ENCODE results near the gene LSG1. TPM values are rescaled to one million over a fixed set of nuclear protein-coding genes. Genes with fewer than 3 reads are reported as not detected.

LSG1 gene
- total RNA-seq, 3 donors from 2014 or later (not counting 1 experiment from before 2014, with no cell fraction given), result 56.4 to 67.6 (median 64.9) TPM

DNA sequence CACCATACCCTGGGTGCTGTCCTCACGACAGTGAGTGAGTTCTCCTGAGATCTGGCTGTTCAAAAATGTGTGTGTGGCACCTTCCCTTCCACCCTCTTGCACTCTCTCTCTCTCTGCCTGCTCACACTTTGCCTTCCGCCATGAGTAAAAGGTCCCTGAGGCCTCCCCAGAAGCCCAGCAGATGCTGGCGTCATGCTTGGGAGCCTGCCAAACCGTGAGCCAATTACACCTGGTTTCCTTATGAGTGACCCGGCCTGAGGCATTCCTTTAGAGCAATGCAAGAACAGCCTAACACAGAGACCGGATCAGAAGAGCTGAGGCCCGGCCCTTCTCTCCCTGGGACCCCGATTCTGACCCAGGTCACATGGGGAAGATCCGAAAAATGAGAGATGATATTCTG lies 54.2 kb downstream of the LSG1 start:
- Histone ChIP-seq H3K9me3 (ENCODE audit: control insufficient read depth, insufficient read depth, low read length) (no peaks in the 10 kb centered on the region), H3K27me3 (ENCODE audit: control insufficient read depth, insufficient read depth, low read length) (no peaks in the 10 kb centered on the region), H3K36me3 (ENCODE audit: control insufficient read depth, insufficient read depth, low read length) (no peaks in the 10 kb centered on the region), H3K4me1 (ENCODE audit: control insufficient read depth, insufficient read depth, low read length) (no peaks in the 10 kb centered on the region), H3K27ac (ENCODE audit: low read length) (no peak overlapping the region), H3K4me3 (ENCODE audit: low read length) (no peak overlapping the region)
- intact Hi-C loops (cut with micrococcal nuclease), result no loop called here
- H3K4me1 Mint-ChIP-seq, result no peaks in the 10 kb centered on the region
- H3K27me3 Mint-ChIP-seq (ENCODE audit: low read depth in 2 of 2), result no peaks in the 10 kb centered on the region
- H3K9me3 Mint-ChIP-seq, result no peaks in the 10 kb centered on the region
- H3K27ac Mint-ChIP-seq, result no peak overlapping the region
- ATAC-seq, result no peak
- WGBS (ENCODE audit: insufficient coverage), result 91% methylated on average over 9 of the region's 9 CpGs
- TF ChIP-seq, protein P1, sequence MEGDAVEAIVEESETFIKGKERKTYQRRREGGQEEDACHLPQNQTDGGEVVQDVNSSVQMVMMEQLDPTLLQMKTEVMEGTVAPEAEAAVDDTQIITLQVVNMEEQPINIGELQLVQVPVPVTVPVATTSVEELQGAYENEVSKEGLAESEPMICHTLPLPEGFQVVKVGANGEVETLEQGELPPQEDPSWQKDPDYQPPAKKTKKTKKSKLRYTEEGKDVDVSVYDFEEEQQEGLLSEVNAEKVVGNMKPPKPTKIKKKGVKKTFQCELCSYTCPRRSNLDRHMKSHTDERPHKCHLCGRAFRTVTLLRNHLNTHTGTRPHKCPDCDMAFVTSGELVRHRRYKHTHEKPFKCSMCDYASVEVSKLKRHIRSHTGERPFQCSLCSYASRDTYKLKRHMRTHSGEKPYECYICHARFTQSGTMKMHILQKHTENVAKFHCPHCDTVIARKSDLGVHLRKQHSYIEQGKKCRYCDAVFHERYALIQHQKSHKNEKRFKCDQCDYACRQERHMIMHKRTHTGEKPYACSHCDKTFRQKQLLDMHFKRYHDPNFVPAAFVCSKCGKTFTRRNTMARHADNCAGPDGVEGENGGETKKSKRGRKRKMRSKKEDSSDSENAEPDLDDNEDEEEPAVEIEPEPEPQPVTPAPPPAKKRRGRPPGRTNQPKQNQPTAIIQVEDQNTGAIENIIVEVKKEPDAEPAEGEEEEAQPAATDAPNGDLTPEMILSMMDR (IDR thresholded peaks at IDR 0.05), result no peak
- DNase-seq, result no peak
- no peaks in the 10 kb centered on the region for H3K36me3 Mint-ChIP-seq
- no peak overlapping the region for H3K4me3 Mint-ChIP-seq

DNA sequence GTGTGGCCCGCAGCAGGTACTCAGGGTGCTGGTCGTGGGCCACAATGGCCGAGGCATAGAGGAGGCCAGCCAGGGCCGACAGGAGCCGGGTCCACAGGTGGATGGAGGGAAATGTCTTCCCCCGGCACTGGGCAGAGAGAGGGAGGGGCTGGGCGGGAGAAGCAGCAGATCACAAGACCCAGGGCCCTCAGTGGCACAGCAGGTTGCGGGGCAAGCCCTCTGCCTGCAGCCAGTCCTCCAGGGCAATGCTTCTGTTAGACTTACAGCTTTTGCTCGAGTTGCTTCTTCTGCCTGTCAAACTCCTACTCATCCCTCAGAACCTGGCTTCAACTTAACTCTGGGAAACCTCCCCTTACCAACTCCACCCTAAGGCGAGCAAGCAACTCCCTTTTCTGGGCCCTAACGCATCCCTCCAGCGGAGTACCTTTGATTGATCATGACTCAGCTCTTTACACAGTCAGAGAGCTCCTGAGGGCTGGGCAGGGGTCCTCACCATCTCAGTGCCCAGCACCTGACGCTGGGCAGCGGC lies 54.8 kb downstream of the LSG1 start:
- DNase-seq (no peak), ATAC-seq (no peak)
- H3K36me3 Mint-ChIP-seq, result no peaks in the 10 kb centered on the region
- 91% methylated on average over 14 of the region's 14 CpGs for WGBS (ENCODE audit: insufficient coverage)
- no peaks in the 10 kb centered on the region for H3K27me3 ChIP-seq (ENCODE audit: control insufficient read depth, insufficient read depth, low read length)
- H3K4me1 Mint-ChIP-seq, result no peaks in the 10 kb centered on the region
- no peak overlapping the region for H3K27ac Mint-ChIP-seq
- no peak overlapping the region for H3K27ac ChIP-seq (ENCODE audit: low read length)
- no peaks in the 10 kb centered on the region for H3K36me3 ChIP-seq (ENCODE audit: control insufficient read depth, insufficient read depth, low read length)
- H3K27me3 Mint-ChIP-seq (ENCODE audit: low read depth in 2 of 2), result no peaks in the 10 kb centered on the region
- TF ChIP-seq, protein P1 (IDR thresholded peaks at IDR 0.05), result no peak
- no peaks in the 10 kb centered on the region for H3K9me3 ChIP-seq (ENCODE audit: control insufficient read depth, insufficient read depth, low read length)
- H3K4me1 ChIP-seq (ENCODE audit: control insufficient read depth, insufficient read depth, low read length), result no peaks in the 10 kb centered on the region
- intact Hi-C loops (cut with micrococcal nuclease), result no loop called here
- no peaks in the 10 kb centered on the region for H3K9me3 Mint-ChIP-seq
- no peak overlapping the region for H3K4me3 ChIP-seq (ENCODE audit: low read length)
- no peak overlapping the region for H3K4me3 Mint-ChIP-seq

DNA sequence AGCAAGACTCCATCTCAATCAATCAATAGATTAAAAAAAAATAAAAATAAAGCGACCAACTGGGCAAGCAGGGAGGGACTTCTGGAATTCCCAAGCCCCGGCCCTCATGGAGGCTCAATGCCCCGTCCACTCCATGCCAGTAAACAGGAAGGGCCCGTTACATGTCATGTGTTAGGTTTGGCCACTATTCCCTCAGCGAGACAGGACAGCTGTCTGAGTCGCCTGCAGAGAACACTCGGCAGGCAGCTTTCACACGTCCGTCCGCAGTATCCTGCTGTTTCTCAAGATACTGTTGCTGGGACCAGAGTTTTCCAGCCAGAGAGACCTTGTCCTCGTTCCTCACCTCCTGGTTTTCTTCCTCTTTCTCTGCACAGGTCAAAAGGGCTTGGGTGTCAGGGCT lies 56.8 kb downstream of the LSG1 start:
- H3K27ac ChIP-seq (ENCODE audit: low read length), result no peak overlapping the region
- DNase-seq (no peak), ATAC-seq (no peak)
- WGBS (ENCODE audit: insufficient coverage), result 92% methylated on average over 11 of the region's 11 CpGs
- no peak overlapping the region for H3K27ac Mint-ChIP-seq
- no peaks in the 10 kb centered on the region for H3K27me3 ChIP-seq (ENCODE audit: control insufficient read depth, insufficient read depth, low read length)
- intact Hi-C loops (cut with micrococcal nuclease), result no loop called here
- no peaks in the 10 kb centered on the region for H3K9me3 ChIP-seq (ENCODE audit: control insufficient read depth, insufficient read depth, low read length)
- no peaks in the 10 kb centered on the region for H3K36me3 Mint-ChIP-seq
- no peaks in the 10 kb centered on the region for H3K4me1 Mint-ChIP-seq
- H3K36me3 ChIP-seq (ENCODE audit: control insufficient read depth, insufficient read depth, low read length), result no peaks in the 10 kb centered on the region
- H3K9me3 Mint-ChIP-seq, result no peaks in the 10 kb centered on the region
- H3K4me3 ChIP-seq (ENCODE audit: low read length), result no peak overlapping the region
- no peak overlapping the region for H3K4me3 Mint-ChIP-seq
- TF ChIP-seq, protein P1 (IDR thresholded peaks at IDR 0.05), result no peak
- H3K4me1 ChIP-seq (ENCODE audit: control insufficient read depth, insufficient read depth, low read length), result no peaks in the 10 kb centered on the region
- H3K27me3 Mint-ChIP-seq (ENCODE audit: low read depth in 2 of 2), result no peaks in the 10 kb centered on the region

DNA sequence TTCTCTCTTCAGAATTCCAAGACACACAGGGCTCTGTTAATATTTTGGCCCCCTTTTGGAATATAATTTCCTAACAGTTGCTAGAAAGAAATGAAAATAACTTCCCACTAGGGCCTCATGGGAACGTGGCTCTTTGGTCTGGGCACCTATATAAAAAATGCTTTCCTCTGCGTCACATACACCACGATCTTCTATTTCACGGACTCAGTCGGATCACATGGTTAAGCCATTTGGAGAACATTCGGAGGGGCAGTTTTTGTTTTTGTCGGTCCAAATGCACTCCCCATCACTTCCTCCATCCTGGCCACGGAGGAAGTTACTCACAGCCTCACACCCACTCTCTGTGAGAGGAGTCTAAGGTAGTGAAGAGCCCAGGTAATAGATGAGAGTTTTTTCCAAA lies 59.8 kb downstream of the LSG1 start:
- ATAC-seq (no peak), DNase-seq (no peak)
- Mint-ChIP-seq H3K4me3 (no peak overlapping the region), H3K27ac (no peak overlapping the region), H3K36me3 (no peaks in the 10 kb centered on the region), H3K9me3 (no peaks in the 10 kb centered on the region), H3K27me3 (ENCODE audit: low read depth in 2 of 2) (no peaks in the 10 kb centered on the region), H3K4me1 (no peaks in the 10 kb centered on the region)
- no peaks in the 10 kb centered on the region for H3K36me3 ChIP-seq (ENCODE audit: control insufficient read depth, insufficient read depth, low read length)
- no peaks in the 10 kb centered on the region for H3K4me1 ChIP-seq (ENCODE audit: control insufficient read depth, insufficient read depth, low read length)
- H3K4me3 ChIP-seq (ENCODE audit: low read length), result no peak overlapping the region
- H3K9me3 ChIP-seq (ENCODE audit: control insufficient read depth, insufficient read depth, low read length), result no peaks in the 10 kb centered on the region
- intact Hi-C loops (cut with micrococcal nuclease), result no loop called here
- no peak overlapping the region for H3K27ac ChIP-seq (ENCODE audit: low read length)
- WGBS (ENCODE audit: insufficient coverage), result 71% methylated on average over 7 of the region's 8 CpGs
- TF ChIP-seq, protein P1 (IDR thresholded peaks at IDR 0.05), result no peak
- no peaks in the 10 kb centered on the region for H3K27me3 ChIP-seq (ENCODE audit: control insufficient read depth, insufficient read depth, low read length)

Measured in natural killer cell (primary cell).